ENCODE measurements around the gene MAGI1.

DNA sequence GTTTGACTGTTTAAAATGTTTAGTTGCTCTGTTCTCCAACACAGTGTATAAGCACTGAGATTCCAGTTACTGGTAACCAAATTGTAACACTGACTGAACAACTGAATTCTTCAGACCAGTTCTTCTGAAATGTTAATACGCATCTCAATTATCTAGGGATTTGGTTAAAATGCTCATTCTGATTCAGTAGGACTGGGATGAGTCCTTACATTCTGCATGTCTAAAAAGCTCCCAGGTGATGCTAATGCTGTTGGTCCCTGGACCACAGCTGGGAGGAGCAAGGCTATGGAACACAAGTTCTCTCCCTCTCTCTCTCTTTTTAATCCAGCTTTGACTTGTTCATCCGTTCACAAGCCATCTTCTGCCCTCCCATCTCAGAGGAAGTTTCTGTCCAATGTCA is 380.3 kb downstream of the MAGI1 start:
- TF ChIP-seq SMC3 (IDR thresholded peaks at IDR 0.05; ENCODE audit: low read depth, low read length) (no peak), POLR2AphosphoS5 (IDR thresholded peaks at IDR 0.05; ENCODE audit: low read depth, low read length) (no peak), CTCF (IDR thresholded peaks at IDR 0.05) (no peak), GABPA (IDR thresholded peaks at IDR 0.05; ENCODE audit: low read depth) (no peak), TAF1 (IDR thresholded peaks at IDR 0.05; ENCODE audit: borderline replicate concordance, low read depth, low read length) (no peak)

Data from SK-N-SH (cell line).